ENCODE measurements around the gene SLC15A5.

SLC15A5 gene

GRCh38 chr12:16159571-16159970 is 117.9 kb downstream of the SLC15A5 start:
- H3K4me3 ChIP-seq (ENCODE audit: low read depth, low read length), result no peak overlapping the region
- no peaks in the 10 kb centered on the region for H3K36me3 ChIP-seq
- no peaks in the 10 kb centered on the region for H3K27me3 ChIP-seq
- H3K9me3 ChIP-seq, result no peaks in the 10 kb centered on the region
- no peak for TF ChIP-seq CTCF (IDR thresholded peaks at IDR 0.05; ENCODE audit: low read depth, low read length)
- H3K4me1 ChIP-seq, result no peaks in the 10 kb centered on the region
- no peak for DNase-seq

DNA sequence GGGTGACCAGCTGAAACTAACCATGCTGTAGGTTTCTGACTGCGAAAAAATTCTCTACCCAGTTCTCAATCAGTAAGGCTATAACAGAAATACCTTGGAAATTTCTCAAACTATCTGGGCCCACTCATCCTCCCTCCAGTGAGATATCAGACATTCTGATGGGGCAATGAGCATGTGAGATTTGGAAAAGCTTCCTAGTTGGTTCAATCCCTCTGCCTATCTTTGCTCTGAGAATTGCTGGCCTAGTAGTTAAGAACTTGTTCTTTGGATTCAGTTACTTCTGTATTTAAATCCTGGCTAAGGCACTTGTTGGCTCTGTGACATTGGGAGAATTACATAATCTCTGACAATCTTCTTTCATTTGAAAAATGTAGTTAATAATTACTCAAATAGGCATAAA is 119.4 kb downstream of the SLC15A5 start:
- H3K27me3 ChIP-seq, result no peaks in the 10 kb centered on the region; the same call in 1 of the 2 replicates
- H3K4me1 ChIP-seq, result no peaks in the 10 kb centered on the region
- H3K4me3 ChIP-seq (ENCODE audit: low read depth, low read length), result no peak overlapping the region
- DNase-seq, result no peak
- no peaks in the 10 kb centered on the region for H3K36me3 ChIP-seq
- TF ChIP-seq CTCF (IDR thresholded peaks at IDR 0.05; ENCODE audit: low read depth, low read length), result no peak
- no peaks in the 10 kb centered on the region for H3K9me3 ChIP-seq

DNA sequence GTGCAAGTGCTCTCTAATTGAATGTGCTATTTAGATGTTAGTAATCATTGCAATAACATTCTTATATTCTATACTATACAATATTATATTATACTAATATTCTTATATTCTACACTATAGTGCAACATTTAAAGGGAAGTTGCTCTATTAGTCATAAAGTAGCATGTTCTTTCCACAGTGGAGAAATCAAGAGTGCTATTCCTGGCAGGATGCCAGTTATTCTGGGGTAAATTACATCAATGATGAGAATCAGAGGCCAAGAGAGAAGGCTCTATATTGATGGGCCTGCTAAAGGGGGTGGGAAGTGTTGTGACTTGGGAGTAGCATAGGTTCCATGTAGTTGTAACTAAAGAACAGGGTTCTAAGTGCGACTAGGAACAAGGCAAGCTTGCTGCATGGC is 121.5 kb downstream of the SLC15A5 start:
- no peaks in the 10 kb centered on the region for H3K4me1 ChIP-seq
- no peak overlapping the region for H3K4me3 ChIP-seq (ENCODE audit: low read depth, low read length)
- DNase-seq, result no peak
- no peak for TF ChIP-seq CTCF (IDR thresholded peaks at IDR 0.05; ENCODE audit: low read depth, low read length)
- no peaks in the 10 kb centered on the region; the same call in 1 of the 2 replicates for H3K27me3 ChIP-seq
- H3K36me3 ChIP-seq, result no peaks in the 10 kb centered on the region
- no peaks in the 10 kb centered on the region for H3K9me3 ChIP-seq

GRCh38 chr12:16154990-16155389 is 122.5 kb downstream of the SLC15A5 start:
- Histone ChIP-seq H3K4me3 (ENCODE audit: low read depth, low read length) (no peak overlapping the region), H3K9me3 (no peaks in the 10 kb centered on the region), H3K4me1 (no peaks in the 10 kb centered on the region), H3K36me3 (no peaks in the 10 kb centered on the region), H3K27me3 (no peaks in the 10 kb centered on the region; the same call in 1 of the 2 replicates)
- DNase-seq, result no peak
- TF ChIP-seq CTCF (IDR thresholded peaks at IDR 0.05; ENCODE audit: low read depth, low read length), result no peak

GRCh38 chr12:16152885-16153673 is 124.4 kb downstream of the SLC15A5 start:
- no peak for TF ChIP-seq CTCF (IDR thresholded peaks at IDR 0.05; ENCODE audit: low read depth, low read length)
- H3K27me3 ChIP-seq, result no peaks in the 10 kb centered on the region; the same call in 1 of the 2 replicates
- no peaks in the 10 kb centered on the region for H3K4me1 ChIP-seq
- H3K36me3 ChIP-seq, result no peaks in the 10 kb centered on the region
- H3K9me3 ChIP-seq, result no peaks in the 10 kb centered on the region
- no peak for DNase-seq
- no peak overlapping the region for H3K4me3 ChIP-seq (ENCODE audit: low read depth, low read length)

DNA sequence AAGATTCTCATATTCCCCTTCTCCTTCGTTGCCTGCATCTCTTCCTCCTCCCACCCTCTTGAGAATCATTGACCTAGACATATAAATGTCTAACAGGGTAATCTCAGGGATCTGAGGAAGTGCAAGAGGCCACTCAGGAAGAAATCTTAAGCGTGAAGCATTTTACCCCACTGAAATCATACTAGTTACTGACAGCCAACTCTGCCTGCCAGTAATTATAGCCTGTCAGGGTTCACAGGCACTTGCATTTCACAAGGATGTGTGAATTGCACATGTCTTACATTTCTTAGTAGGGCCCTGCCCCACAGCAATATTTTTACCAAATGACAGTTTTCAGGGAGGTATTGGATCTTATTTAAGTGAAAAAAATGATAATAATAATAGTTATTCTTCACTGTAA is 127.2 kb downstream of the SLC15A5 start:
- H3K36me3 ChIP-seq, result no peaks in the 10 kb centered on the region
- no peaks in the 10 kb centered on the region for H3K9me3 ChIP-seq
- H3K27me3 ChIP-seq, result no peaks in the 10 kb centered on the region; the same call in 1 of the 2 replicates
- no peak for TF ChIP-seq CTCF (IDR thresholded peaks at IDR 0.05; ENCODE audit: low read depth, low read length)
- H3K4me1 ChIP-seq, result no peaks in the 10 kb centered on the region
- DNase-seq, result no peak
- H3K4me3 ChIP-seq (ENCODE audit: low read depth, low read length), result no peak overlapping the region
